HCT116 (cell line): Measurements from ENCODE around the gene PFKFB3.

Source experiments
- CTCF ChIP-seq, 3 experiments: fragments of 200-600 bp in 1 of 3; sonication (generic) in 1 of 3; IDR thresholded peaks in 2 of 3; conservative IDR thresholded peaks in 1 of 3; 2 replicates each; pipeline ENCODE4 v1.5.1; 2012 to 2017; ENCODE audit warnings: low read depth in 2 of 3, low read length in 2 of 3, antibody characterized with exemption in 1 of 3, borderline replicate concordance in 1 of 3, control low read depth in 1 of 3, mild to moderate bottlenecking in 1 of 3, mixed read lengths in 1 of 3, mixed run types in 1 of 3, moderate library complexity in 1 of 3; ENCODE audit not compliant: insufficient read depth in 1 of 3
- EZH2phosphoT487 ChIP-seq: fragments of 200-600 bp; IDR thresholded peaks from 2 replicates; pipeline ENCODE4 v1.6.1; 2018; ENCODE audit warnings: antibody characterized with exemption, borderline replicate concordance
- JUND ChIP-seq: IDR thresholded peaks from 2 replicates; pipeline ENCODE4 v1.6.1; 2012
- MAX ChIP-seq: IDR thresholded peaks from 2 replicates; pipeline ENCODE4 v1.6.1; 2012
- POLR2A ChIP-seq: IDR thresholded peaks from 2 replicates; pipeline ENCODE4 v1.7.0; 2011; ENCODE audit warnings: borderline replicate concordance; ENCODE audit not compliant: insufficient read depth, insufficient read length; ENCODE audit errors: extremely low read depth
- POLR2AphosphoS5 ChIP-seq: IDR thresholded peaks from 2 replicates; pipeline ENCODE4 v1.6.1; 2011; ENCODE audit warnings: mild to moderate bottlenecking, low read depth, low read length, moderate library complexity
- RAD21 ChIP-seq: IDR thresholded peaks from 2 replicates; pipeline ENCODE4 v1.6.1; 2012; ENCODE audit warnings: low read depth, mild to moderate bottlenecking
- REST ChIP-seq: IDR thresholded peaks from 2 replicates; pipeline ENCODE4 v1.6.1; 2012; ENCODE audit warnings: low read depth
- SIN3A ChIP-seq: IDR thresholded peaks from 2 replicates; pipeline ENCODE4 v1.6.1; 2012; ENCODE audit warnings: low read depth
- SP1 ChIP-seq: IDR thresholded peaks from 2 replicates; pipeline ENCODE4 v1.6.1; 2012; ENCODE audit warnings: low read depth
- YY1 ChIP-seq: IDR thresholded peaks from 2 replicates; pipeline ENCODE4 v1.6.1; 2011; ENCODE audit warnings: low read length, low read depth, moderate library complexity, mild to moderate bottlenecking; ENCODE audit not compliant: insufficient replicate concordance; ENCODE audit errors: extremely low read depth
- ZBTB33 ChIP-seq: IDR thresholded peaks from 2 replicates; pipeline ENCODE4 v1.6.1; 2011; ENCODE audit warnings: mild to moderate bottlenecking, low read length, moderate library complexity; ENCODE audit not compliant: insufficient replicate concordance; ENCODE audit errors: extremely low read depth
- ZFX ChIP-seq: fragments of 450-650 bp; IDR thresholded peaks from 2 replicates; pipeline ENCODE4 v1.6.1; 2017
- ZNF274 ChIP-seq: fragments of 200-500 bp; sonication (Bioruptor generic); IDR thresholded peaks from 2 replicates; pipeline ENCODE4 v1.6.1; 2014; ENCODE audit warnings: mild to moderate bottlenecking, low read depth, low read length, inconsistent platforms

GRCh38 chr10:6211341-6211670 is 8.6 kb downstream of the PFKFB3 start:
- TF ChIP-seq CTCF (IDR thresholded peaks at IDR 0.05 in 2 of 3, conservative IDR thresholded peaks at IDR 0.05 in 1 of 3; ENCODE audit: borderline replicate concordance in 1 of 3, insufficient read depth in 1 of 3, low read depth in 2 of 3, low read length in 2 of 3): no peak
- no peak for TF ChIP-seq POLR2A
- TF ChIP-seq ZNF274: no peak
- TF ChIP-seq POLR2AphosphoS5: no peak
- TF ChIP-seq EZH2phosphoT487: no peak
- no peak for TF ChIP-seq YY1
- no peak for TF ChIP-seq REST
- no peak for TF ChIP-seq RAD21
- TF ChIP-seq MAX: no peak
- TF ChIP-seq SIN3A: no peak
- no peak for TF ChIP-seq ZBTB33
- TF ChIP-seq JUND: no peak
- TF ChIP-seq SP1: no peak
- TF ChIP-seq ZFX: no peak
